SU-DHL-6 (cell line): ENCODE results near the gene CD200.

ENCODE experiments used
- H2AFZ ChIP-seq: fragments of 200-600 bp; sonication (generic); 2 replicates; pipeline ENCODE4 v1.6.1; 2014; ENCODE audit warnings: low read depth, mild to moderate bottlenecking, moderate library complexity, mixed read lengths, antibody characterized with exemption, low read length; ENCODE audit not compliant: severe bottlenecking
- H3F3A ChIP-seq: fragments of 200-600 bp; shearing (Covaris generic); 2 replicates; pipeline ENCODE4 v1.6.0; 2016; ENCODE audit warnings: antibody characterized with exemption, mild to moderate bottlenecking; ENCODE audit not compliant: insufficient read depth
- H3K27ac ChIP-seq: fragments of 200-600 bp; sonication (generic); 2 replicates; pipeline ENCODE4 v1.5.1; 2016; ENCODE audit warnings: low read depth, mild to moderate bottlenecking, low read length, moderate library complexity, mixed read lengths
- H3K27me3 ChIP-seq: fragments of 200-600 bp; sonication (generic), shearing (Covaris generic); 2 replicates; pipeline ENCODE4 v1.6.0; 2014; ENCODE audit warnings: mild to moderate bottlenecking, low read length
- H3K36me3 ChIP-seq: fragments of 200-600 bp; sonication (generic); 2 replicates; pipeline ENCODE4 v1.6.1; 2014; ENCODE audit warnings: mild to moderate bottlenecking, low read length, mixed read lengths
- H3K4me2 ChIP-seq: fragments of 300-600, 200-600 bp; shearing (Covaris generic), sonication (generic); 2 replicates; pipeline ENCODE4 v1.6.0; 2014; ENCODE audit warnings: low read length, low read depth, mild to moderate bottlenecking; ENCODE audit not compliant: poor library complexity, severe bottlenecking
- H3K4me3 ChIP-seq: fragments of 200-600 bp; sonication (generic); 2 replicates; pipeline ENCODE4 v1.5.1; 2014; ENCODE audit warnings: antibody characterized with exemption, low read length, mild to moderate bottlenecking, mixed read lengths; ENCODE audit not compliant: insufficient read depth, poor library complexity, severe bottlenecking
- H3K79me2 ChIP-seq: fragments of 200-600 bp; sonication (generic); 2 replicates; pipeline ENCODE4 v1.6.1; 2014; ENCODE audit warnings: mild to moderate bottlenecking, low read length, moderate library complexity; ENCODE audit not compliant: insufficient read depth
- H3K9ac ChIP-seq: fragments of 200-600 bp; sonication (generic); 2 replicates; pipeline ENCODE4 v1.7.0; 2014; ENCODE audit warnings: mild to moderate bottlenecking, low read length
- H3K9me2 ChIP-seq: fragments of 200-600 bp; sonication (generic); replicated peaks from 2 replicates; pipeline ENCODE4 v1.6.1; 2014; ENCODE audit warnings: low read length; ENCODE audit not compliant: insufficient read depth
- H3K9me3 ChIP-seq: fragments of 200-600 bp; sonication (generic); 2 replicates; pipeline ENCODE4 v1.6.1; 2014; ENCODE audit warnings: low read length, mixed read lengths; ENCODE audit not compliant: insufficient read depth
- H4K20me1 ChIP-seq: fragments of 200-600 bp; sonication (generic); 2 replicates; pipeline ENCODE4 v1.6.1; 2014; ENCODE audit warnings: low read depth, mild to moderate bottlenecking, antibody characterized with exemption, low read length, moderate library complexity, mixed read lengths
- EZH2phosphoT487 ChIP-seq: fragments of 200-600 bp; sonication (generic), shearing (Covaris generic); conservative IDR thresholded peaks from 2 replicates; pipeline ENCODE4 v1.6.1; 2018; ENCODE audit warnings: mild to moderate bottlenecking, antibody characterized with exemption, low read length, moderate library complexity, mixed read lengths
- TF ChIP-seq, protein P1 (sequence below): fragments of 200-600 bp; sonication (generic); IDR thresholded peaks from one replicate; pipeline ENCODE4 v1.5.1; 2017; ENCODE audit warnings: antibody characterized with exemption, mild to moderate bottlenecking, low read length, moderate library complexity; ENCODE audit not compliant: insufficient read depth, poor library complexity, severe bottlenecking

CD200 gene

DNA sequence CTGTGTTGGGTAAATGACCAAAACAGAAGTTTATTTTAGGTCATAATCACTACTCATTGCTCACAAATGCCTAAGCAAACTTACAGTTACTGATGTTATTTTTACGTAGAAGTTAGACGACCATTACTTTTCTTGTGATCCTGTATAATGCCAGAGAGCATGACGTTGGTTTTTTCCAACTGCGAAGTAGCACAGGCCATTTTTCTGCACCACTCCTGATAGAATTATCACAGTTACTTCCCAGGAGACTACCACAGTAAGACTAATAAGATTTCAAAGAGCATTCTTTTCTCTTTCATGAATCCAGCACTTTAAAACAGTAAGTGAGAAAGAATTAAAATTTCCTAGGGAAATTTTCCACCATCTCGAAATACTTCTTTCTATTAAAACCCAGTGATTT lies 19.8 kb downstream of the CD200 start:
- no peaks in the 10 kb centered on the region for H3K79me2 ChIP-seq
- no peak overlapping the region for H2AFZ ChIP-seq
- H4K20me1 ChIP-seq = no peaks in the 10 kb centered on the region
- H3K27ac ChIP-seq = no peak overlapping the region
- no peak overlapping the region for H3K9ac ChIP-seq
- H3K27me3 ChIP-seq = no peaks in the 10 kb centered on the region
- no peaks in the 10 kb centered on the region for H3K9me3 ChIP-seq
- TF ChIP-seq, protein P1, sequence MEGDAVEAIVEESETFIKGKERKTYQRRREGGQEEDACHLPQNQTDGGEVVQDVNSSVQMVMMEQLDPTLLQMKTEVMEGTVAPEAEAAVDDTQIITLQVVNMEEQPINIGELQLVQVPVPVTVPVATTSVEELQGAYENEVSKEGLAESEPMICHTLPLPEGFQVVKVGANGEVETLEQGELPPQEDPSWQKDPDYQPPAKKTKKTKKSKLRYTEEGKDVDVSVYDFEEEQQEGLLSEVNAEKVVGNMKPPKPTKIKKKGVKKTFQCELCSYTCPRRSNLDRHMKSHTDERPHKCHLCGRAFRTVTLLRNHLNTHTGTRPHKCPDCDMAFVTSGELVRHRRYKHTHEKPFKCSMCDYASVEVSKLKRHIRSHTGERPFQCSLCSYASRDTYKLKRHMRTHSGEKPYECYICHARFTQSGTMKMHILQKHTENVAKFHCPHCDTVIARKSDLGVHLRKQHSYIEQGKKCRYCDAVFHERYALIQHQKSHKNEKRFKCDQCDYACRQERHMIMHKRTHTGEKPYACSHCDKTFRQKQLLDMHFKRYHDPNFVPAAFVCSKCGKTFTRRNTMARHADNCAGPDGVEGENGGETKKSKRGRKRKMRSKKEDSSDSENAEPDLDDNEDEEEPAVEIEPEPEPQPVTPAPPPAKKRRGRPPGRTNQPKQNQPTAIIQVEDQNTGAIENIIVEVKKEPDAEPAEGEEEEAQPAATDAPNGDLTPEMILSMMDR = no peak
- no peak for TF ChIP-seq EZH2phosphoT487
- H3K36me3 ChIP-seq = no peaks in the 10 kb centered on the region
- no peaks in the 10 kb centered on the region for H3K9me2 ChIP-seq
- no peak overlapping the region for H3K4me2 ChIP-seq
- H3F3A ChIP-seq = no peaks in the 10 kb centered on the region
- H3K4me3 ChIP-seq = no peak overlapping the region

DNA sequence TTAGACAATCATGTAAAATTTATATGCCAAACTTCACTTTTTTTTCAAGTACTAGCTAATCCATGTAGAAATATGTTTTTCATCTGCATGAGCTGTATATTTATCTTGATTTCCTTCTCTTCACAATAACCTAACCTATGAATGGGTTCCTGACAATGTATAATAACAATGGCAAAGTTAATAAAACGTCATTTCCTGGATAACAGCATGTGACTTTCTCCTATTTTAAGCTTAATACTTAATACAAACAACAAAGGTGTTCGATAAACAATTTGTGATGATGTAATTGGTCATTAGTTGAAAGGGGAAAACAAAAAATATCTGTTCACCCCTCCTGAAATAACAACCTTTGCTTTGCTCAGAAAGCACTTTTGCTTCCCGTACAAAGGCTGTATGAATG lies 20.4 kb downstream of the CD200 start:
- TF ChIP-seq, protein P1 = no peak
- no peak for TF ChIP-seq EZH2phosphoT487
- Histone ChIP-seq H3K27me3 (no peaks in the 10 kb centered on the region), H2AFZ (no peak overlapping the region), H3K9ac (no peak overlapping the region), H3F3A (no peaks in the 10 kb centered on the region), H3K36me3 (no peaks in the 10 kb centered on the region), H4K20me1 (no peaks in the 10 kb centered on the region), H3K79me2 (no peaks in the 10 kb centered on the region), H3K4me2 (no peak overlapping the region), H3K9me2 (no peaks in the 10 kb centered on the region), H3K4me3 (no peak overlapping the region), H3K27ac (no peak overlapping the region), H3K9me3 (no peaks in the 10 kb centered on the region)

DNA sequence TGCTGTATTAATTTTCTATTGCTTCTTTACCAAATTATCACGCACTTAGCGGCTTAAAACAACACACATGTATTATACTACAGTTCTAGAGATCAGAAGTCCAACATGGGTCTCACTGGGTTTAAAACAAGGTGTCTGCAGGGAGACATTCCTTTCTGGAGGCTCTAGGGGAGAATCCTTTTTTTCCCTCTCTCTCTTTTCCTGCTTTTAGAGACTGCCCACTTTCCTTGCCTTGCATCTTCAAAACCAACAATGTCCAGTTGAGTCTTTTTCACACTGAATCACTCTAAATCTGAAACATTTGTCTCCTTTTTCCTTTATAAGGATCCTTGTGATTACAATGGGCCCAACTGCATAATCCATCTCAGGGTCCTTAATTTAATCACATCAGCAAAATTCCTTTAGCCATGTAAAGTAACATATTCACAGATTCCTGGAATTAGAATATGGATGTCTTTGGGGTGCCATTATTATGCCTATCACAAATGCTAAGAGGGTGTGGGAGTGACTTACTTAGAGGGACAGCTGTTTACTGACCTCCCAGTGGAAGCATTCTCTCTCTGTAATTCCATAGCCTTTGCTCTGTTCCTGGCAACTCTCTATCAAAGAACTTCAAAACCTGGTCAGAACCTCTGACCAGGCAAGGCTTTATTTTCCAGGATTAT lies 21.8 kb downstream of the CD200 start:
- no peaks in the 10 kb centered on the region for H3K36me3 ChIP-seq
- H3K79me2 ChIP-seq = no peaks in the 10 kb centered on the region
- H3K4me3 ChIP-seq = no peak overlapping the region
- no peak overlapping the region for H3K9ac ChIP-seq
- H3K27ac ChIP-seq = no peak overlapping the region
- H3K27me3 ChIP-seq = no peaks in the 10 kb centered on the region
- no peaks in the 10 kb centered on the region for H3F3A ChIP-seq
- H3K9me2 ChIP-seq = no peaks in the 10 kb centered on the region
- no peaks in the 10 kb centered on the region for H3K9me3 ChIP-seq
- no peaks in the 10 kb centered on the region for H4K20me1 ChIP-seq
- H2AFZ ChIP-seq = no peak overlapping the region
- TF ChIP-seq, protein P1 = no peak
- TF ChIP-seq EZH2phosphoT487 = no peak
- no peak overlapping the region for H3K4me2 ChIP-seq
